ENCODE measurements around the gene CACNA1E. TPM values are rescaled to one million over a fixed set of nuclear protein-coding genes. Genes with fewer than 3 reads are reported as not detected.
"Not testable (repeated sequence)": the region's sequence is repeated elsewhere in the genome, so short reads cannot be mapped to it uniquely, and the experiment has no call there.

The CACNA1E gene
- total and polyA plus RNA-seq, 2 of the 13 experiments (the other 11 are each of a cell fraction or from before 2014, with no cell fraction given) = not detected

GRCh38 chr1:181849071-181849470 lies 365.8 kb downstream of the CACNA1E start (continued):
- TF ChIP-seq REPIN1 (CRISPR knock-in tag; IDR thresholded peaks at IDR 0.05; ENCODE audit: borderline replicate concordance, low read depth) (no peak), UBTF (CRISPR knock-in tag; IDR thresholded peaks at IDR 0.05) (no peak), ZFP36L2 (CRISPR knock-in tag; IDR thresholded peaks at IDR 0.05) (no peak), ZNF597 (CRISPR knock-in tag; IDR thresholded peaks at IDR 0.05) (no peak), SIN3B (IDR thresholded peaks at IDR 0.05; ENCODE audit: low read length) (no peak), ZFX (CRISPR knock-in tag; IDR thresholded peaks at IDR 0.05; ENCODE audit: low read depth) (no peak), CHCHD3 (CRISPR knock-in tag; IDR thresholded peaks at IDR 0.05) (no peak), RNF219 (CRISPR knock-in tag; IDR thresholded peaks at IDR 0.05) (no peak), MEIS1 (CRISPR knock-in tag; IDR thresholded peaks at IDR 0.05; ENCODE audit: borderline replicate concordance) (no peak), ZFP36 (IDR thresholded peaks at IDR 0.05; ENCODE audit: borderline replicate concordance, low read depth, low read length, partially characterized antibody) (no peak), JUNB (CRISPR knock-in tag; IDR thresholded peaks at IDR 0.05; ENCODE audit: borderline replicate concordance) (no peak), TOE1 (CRISPR knock-in tag; IDR thresholded peaks at IDR 0.05) (no peak), ZNF274 (CRISPR knock-in tag; IDR thresholded peaks at IDR 0.05) (no peak)

GRCh38 chr1:181854212-181854611 lies 370.9 kb downstream of the CACNA1E start:
- H3K9me3 ChIP-seq (ENCODE audit: low read length); H3K4me3 ChIP-seq (replicated peaks in 1 of 3; ENCODE audit: insufficient read depth in 1 of 3, low read depth in 2 of 3, low read length in 3 of 3); FAIRE-seq; DNase-seq (ENCODE audit: low spot score); in situ Hi-C loops (cut with HindIII; ENCODE audit: extremely low pct_ligation_motif_present, low pct_unique_long_range_greater_than_20kb); H2AFZ ChIP-seq (ENCODE audit: low read length); H3K4me2 ChIP-seq (ENCODE audit: low read depth, low read length); H3K27me3 ChIP-seq (ENCODE audit: control insufficient read depth in 1 of 2, insufficient read depth in 2 of 2, low read length in 2 of 2); H3K9ac ChIP-seq (ENCODE audit: insufficient read depth, low read depth, low read length); CTCF ChIA-PET (ENCODE audit: low intra/inter-chr PET ratio, low total read pairs); ATAC-seq; H3K4me1 ChIP-seq (ENCODE audit: insufficient read depth, low read length); H3K27ac ChIP-seq (ENCODE audit: extremely low read length, insufficient read depth, low read length); H3K79me2 ChIP-seq (ENCODE audit: insufficient read depth, low read length); intact Hi-C loops (cut with micrococcal nuclease; ENCODE audit: unreplicated experiment); H4K20me1 ChIP-seq (ENCODE audit: insufficient read depth, low read length); BruUV-seq (replicated peaks); H3K36me3 ChIP-seq (replicated peaks in 1 of 2; ENCODE audit: control insufficient read depth in 1 of 2, insufficient read depth in 2 of 2, low read length in 2 of 2); POLR2A ChIA-PET: not testable (repeated sequence)
- WGBS (ENCODE audit: low lambda C conversion rate) = 7% methylated on average over 2 of the region's 2 CpGs

All from HepG2 (cell line).